Stimulated activated naive CD8-positive, alpha-beta T cell treated with anti-CD3 and anti-CD28 coated beads, Interleukin-15, Interleukin-2, amounts not matched to agents 100 U/mL and 50 U/mL, for 24 hours (primary cell): ENCODE measurements around the gene F2RL3.
"Not testable (repeated sequence)": the region's sequence is repeated elsewhere in the genome, so short reads cannot be mapped to it uniquely, and the experiment has no call there.

Experiments used
- ATAC-seq: fragments of 150-1000 bp; cut with Tn5 transposase; one replicate; pipeline ENCODE4 v1.10.0; 2021
- DNase-seq: peaks from one replicate; pipeline ENCODE4 v3.0.0; 2021

F2RL3 gene

GRCh38 chr19:16874978-16875299, 13.9 kb upstream of the F2RL3 start:
- DNase-seq, ATAC-seq: not testable (repeated sequence)

- ATAC-seq (no peak), DNase-seq (no peak)
Measured at GRCh38 chr19:16875584-16876555, 12.9 kb upstream of the F2RL3 start.

- no peak for DNase-seq
- ATAC-seq: no peak
Measured at GRCh38 chr19:16876904-16877361, 11.9 kb upstream of the F2RL3 start.

- DNase-seq (no peak), ATAC-seq (peak; percentile 20)
Measured at GRCh38 chr19:16877581-16877980, 11.2 kb upstream of the F2RL3 start.

GRCh38 chr19:16878181-16878965, 10.4 kb upstream of the F2RL3 start:
- no peak for ATAC-seq

GRCh38 chr19:16880884-16881554, 7.8 kb upstream of the F2RL3 start:
- no peak for DNase-seq
- ATAC-seq: no peak

More at GRCh38 chr19:16878181-16878965, 10.4 kb upstream of the F2RL3 start:
- no peak for DNase-seq

- no peak for ATAC-seq
Measured at GRCh38 chr19:16882146-16882545, 6.7 kb upstream of the F2RL3 start.

GRCh38 chr19:16883522-16883921, 5.3 kb upstream of the F2RL3 start:
- ATAC-seq: no peak
- no peak for DNase-seq

More at GRCh38 chr19:16882146-16882545, 6.7 kb upstream of the F2RL3 start:
- no peak for DNase-seq

- ATAC-seq: no peak
- no peak for DNase-seq
Measured at GRCh38 chr19:16885166-16885565, 3.6 kb upstream of the F2RL3 start.

- no peak for DNase-seq
- no peak for ATAC-seq
Measured at GRCh38 chr19:16886305-16886880, 2.4 kb upstream of the F2RL3 start.

GRCh38 chr19:16887353-16888265, 1.2 kb upstream of the F2RL3 start:
- ATAC-seq (no peak), DNase-seq (no peak)

GRCh38 chr19:16889366-16889882, 625 bp downstream of the F2RL3 start:
- DNase-seq (no peak), ATAC-seq (no peak)

GRCh38 chr19:16889883-16890460, 1.2 kb downstream of the F2RL3 start:
- ATAC-seq (no peak), DNase-seq (no peak)

GRCh38 chr19:16890461-16891184, 1.8 kb downstream of the F2RL3 start:
- ATAC-seq: no peak

GRCh38 chr19:16891696-16892382, 3.0 kb downstream of the F2RL3 start:
- DNase-seq (no peak), ATAC-seq (no peak)

More at GRCh38 chr19:16890461-16891184, 1.8 kb downstream of the F2RL3 start:
- DNase-seq: no peak

GRCh38 chr19:16892436-16892835, 3.6 kb downstream of the F2RL3 start:
- no peak for ATAC-seq
- no peak for DNase-seq

- DNase-seq (no peak), ATAC-seq (no peak)
Measured at GRCh38 chr19:16892868-16893685, 4.3 kb downstream of the F2RL3 start.

GRCh38 chr19:16893686-16893989, 4.8 kb downstream of the F2RL3 start:
- DNase-seq: no peak
- no peak for ATAC-seq
